Liver (tissue), 3 donors: ENCODE data around the gene CA14.

Experiments used
- ATF3 ChIP-seq: IDR thresholded peaks from 2 replicates; pipeline ENCODE4 v1.6.1; 2016; ENCODE audit warnings: antibody characterized with exemption
- EGR1 ChIP-seq, 2 donors: IDR thresholded peaks; 2 replicates each; pipeline ENCODE4 v1.6.1; 2016 to 2018; ENCODE audit warnings: antibody characterized with exemption in 2 of 2, low read depth in 2 of 2
- GABPA ChIP-seq, 2 donors: IDR thresholded peaks in 1 of 2; conservative IDR thresholded peaks in 1 of 2; 2 replicates each; pipeline ENCODE4 v1.6.1; 2016; ENCODE audit warnings: antibody characterized with exemption in 2 of 2, mild to moderate bottlenecking in 1 of 2, moderate library complexity in 1 of 2
- JUND ChIP-seq, 2 donors: IDR thresholded peaks; 2 replicates each; pipeline ENCODE4 v1.6.1; 2016; ENCODE audit warnings: antibody characterized with exemption in 2 of 2
- NR2F2 ChIP-seq: IDR thresholded peaks from 2 replicates; pipeline ENCODE4 v1.6.1; 2016; ENCODE audit warnings: antibody characterized with exemption
- RAD21 ChIP-seq, 2 donors: IDR thresholded peaks; 2 replicates each; pipeline ENCODE4 v1.6.1; 2016; ENCODE audit warnings: antibody characterized with exemption in 2 of 2, mild to moderate bottlenecking in 2 of 2
- SP1 ChIP-seq: IDR thresholded peaks from 2 replicates; pipeline ENCODE4 v1.6.1; 2018; ENCODE audit warnings: antibody characterized with exemption, mild to moderate bottlenecking
- YY1 ChIP-seq: IDR thresholded peaks from 2 replicates; pipeline ENCODE4 v1.6.1; 2016; ENCODE audit warnings: antibody characterized with exemption, mild to moderate bottlenecking
- TF ChIP-seq, protein P1 (sequence below): fragments of 150-350 bp; IDR thresholded peaks from 2 replicates; pipeline ENCODE4 v1.5.1; 2017; ENCODE audit warnings: improper control_type of control experiment, low read depth, low read length; ENCODE audit not compliant: missing input control
- TF ChIP-seq, protein P2 (sequence below): IDR thresholded peaks from 2 replicates; pipeline ENCODE4 v1.6.1; 2016; ENCODE audit warnings: antibody characterized with exemption, mild to moderate bottlenecking
- donor health status: healthy.
- donor health status: healthy.

DNA sequence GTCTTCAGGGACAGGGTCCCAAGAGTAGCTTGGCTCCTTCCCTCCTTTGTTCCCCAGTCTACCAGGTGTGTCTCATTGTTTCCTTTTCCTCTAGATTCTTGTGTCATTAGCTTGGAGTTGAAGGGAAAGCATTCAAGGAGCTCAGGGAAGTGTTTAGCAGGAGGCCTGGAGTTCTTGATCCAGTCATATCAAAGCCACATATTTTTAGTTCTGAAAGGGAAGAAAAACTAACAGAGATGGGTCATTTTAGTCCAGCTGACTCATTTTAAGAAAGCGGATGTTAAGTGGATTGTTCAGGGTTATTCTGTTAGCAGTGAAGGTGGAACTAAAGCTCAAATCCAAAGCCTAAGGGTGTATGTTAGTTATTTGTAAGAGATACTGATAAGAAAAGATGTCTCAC lies 15.7 kb downstream of the CA14 start:
- TF ChIP-seq, protein P1, sequence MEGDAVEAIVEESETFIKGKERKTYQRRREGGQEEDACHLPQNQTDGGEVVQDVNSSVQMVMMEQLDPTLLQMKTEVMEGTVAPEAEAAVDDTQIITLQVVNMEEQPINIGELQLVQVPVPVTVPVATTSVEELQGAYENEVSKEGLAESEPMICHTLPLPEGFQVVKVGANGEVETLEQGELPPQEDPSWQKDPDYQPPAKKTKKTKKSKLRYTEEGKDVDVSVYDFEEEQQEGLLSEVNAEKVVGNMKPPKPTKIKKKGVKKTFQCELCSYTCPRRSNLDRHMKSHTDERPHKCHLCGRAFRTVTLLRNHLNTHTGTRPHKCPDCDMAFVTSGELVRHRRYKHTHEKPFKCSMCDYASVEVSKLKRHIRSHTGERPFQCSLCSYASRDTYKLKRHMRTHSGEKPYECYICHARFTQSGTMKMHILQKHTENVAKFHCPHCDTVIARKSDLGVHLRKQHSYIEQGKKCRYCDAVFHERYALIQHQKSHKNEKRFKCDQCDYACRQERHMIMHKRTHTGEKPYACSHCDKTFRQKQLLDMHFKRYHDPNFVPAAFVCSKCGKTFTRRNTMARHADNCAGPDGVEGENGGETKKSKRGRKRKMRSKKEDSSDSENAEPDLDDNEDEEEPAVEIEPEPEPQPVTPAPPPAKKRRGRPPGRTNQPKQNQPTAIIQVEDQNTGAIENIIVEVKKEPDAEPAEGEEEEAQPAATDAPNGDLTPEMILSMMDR = no peak
- TF ChIP-seq YY1 = no peak
- TF ChIP-seq RAD21 (IDR thresholded peaks at IDR 0.05) = no peak
- TF ChIP-seq ATF3 = no peak
- TF ChIP-seq NR2F2 = no peak
- no peak for TF ChIP-seq EGR1 (IDR thresholded peaks at IDR 0.05; ENCODE audit: low read depth in 2 of 2)
- TF ChIP-seq, protein P2, sequence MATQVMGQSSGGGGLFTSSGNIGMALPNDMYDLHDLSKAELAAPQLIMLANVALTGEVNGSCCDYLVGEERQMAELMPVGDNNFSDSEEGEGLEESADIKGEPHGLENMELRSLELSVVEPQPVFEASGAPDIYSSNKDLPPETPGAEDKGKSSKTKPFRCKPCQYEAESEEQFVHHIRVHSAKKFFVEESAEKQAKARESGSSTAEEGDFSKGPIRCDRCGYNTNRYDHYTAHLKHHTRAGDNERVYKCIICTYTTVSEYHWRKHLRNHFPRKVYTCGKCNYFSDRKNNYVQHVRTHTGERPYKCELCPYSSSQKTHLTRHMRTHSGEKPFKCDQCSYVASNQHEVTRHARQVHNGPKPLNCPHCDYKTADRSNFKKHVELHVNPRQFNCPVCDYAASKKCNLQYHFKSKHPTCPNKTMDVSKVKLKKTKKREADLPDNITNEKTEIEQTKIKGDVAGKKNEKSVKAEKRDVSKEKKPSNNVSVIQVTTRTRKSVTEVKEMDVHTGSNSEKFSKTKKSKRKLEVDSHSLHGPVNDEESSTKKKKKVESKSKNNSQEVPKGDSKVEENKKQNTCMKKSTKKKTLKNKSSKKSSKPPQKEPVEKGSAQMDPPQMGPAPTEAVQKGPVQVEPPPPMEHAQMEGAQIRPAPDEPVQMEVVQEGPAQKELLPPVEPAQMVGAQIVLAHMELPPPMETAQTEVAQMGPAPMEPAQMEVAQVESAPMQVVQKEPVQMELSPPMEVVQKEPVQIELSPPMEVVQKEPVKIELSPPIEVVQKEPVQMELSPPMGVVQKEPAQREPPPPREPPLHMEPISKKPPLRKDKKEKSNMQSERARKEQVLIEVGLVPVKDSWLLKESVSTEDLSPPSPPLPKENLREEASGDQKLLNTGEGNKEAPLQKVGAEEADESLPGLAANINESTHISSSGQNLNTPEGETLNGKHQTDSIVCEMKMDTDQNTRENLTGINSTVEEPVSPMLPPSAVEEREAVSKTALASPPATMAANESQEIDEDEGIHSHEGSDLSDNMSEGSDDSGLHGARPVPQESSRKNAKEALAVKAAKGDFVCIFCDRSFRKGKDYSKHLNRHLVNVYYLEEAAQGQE = no peak
- TF ChIP-seq GABPA (IDR thresholded peaks at IDR 0.05 in 1 of 2, conservative IDR thresholded peaks at IDR 0.05 in 1 of 2) = no peak
- TF ChIP-seq JUND (IDR thresholded peaks at IDR 0.05) = no peak
- no peak for TF ChIP-seq SP1
